ENCODE results near the gene ELK3. TPM values are rescaled to one million over a fixed set of nuclear protein-coding genes. Genes with fewer than 3 reads are reported as not detected.

Gene ELK3
- total and polyA plus RNA-seq, 2 of the 13 experiments (the other 11 are each of a cell fraction or from before 2014, with no cell fraction given) = 2.9 to 3.2 TPM

GRCh38 chr12:96236221-96236822 lies 42.1 kb downstream of the ELK3 start:
- FAIRE-seq (no peak), DNase-seq (ENCODE audit: low spot score) (no peak), ATAC-seq (no peak)
- BruUV-seq (replicated peaks) = no TSS peak
- WGBS (ENCODE audit: low lambda C conversion rate) = 72% methylated on average over 14 of the region's 18 CpGs
- H3K9ac ChIP-seq (ENCODE audit: insufficient read depth, low read depth, low read length) = no peak overlapping the region
- ChIA-PET CTCF (ENCODE audit: low intra/inter-chr PET ratio, low total read pairs) (no interaction called here), POLR2A (no interaction called here)
- H3K27me3 ChIP-seq (ENCODE audit: control insufficient read depth in 1 of 2, insufficient read depth in 2 of 2, low read length in 2 of 2) = no peaks in the 10 kb centered on the region
- H3K9me3 ChIP-seq (ENCODE audit: low read length) = no peaks in the 10 kb centered on the region
- H3K4me3 ChIP-seq (replicated peaks in 1 of 3; ENCODE audit: insufficient read depth in 1 of 3, low read depth in 2 of 3, low read length in 3 of 3) = no peak overlapping the region
- H3K4me1 ChIP-seq (ENCODE audit: insufficient read depth, low read length) = peaks cover 7% of the 10 kb centered on the region
- H3K4me2 ChIP-seq (ENCODE audit: low read depth, low read length) = no peak overlapping the region
- H3K36me3 ChIP-seq (replicated peaks in 1 of 2; ENCODE audit: control insufficient read depth in 1 of 2, insufficient read depth in 2 of 2, low read length in 2 of 2) = no peaks in the 10 kb centered on the region
- H4K20me1 ChIP-seq (ENCODE audit: insufficient read depth, low read length) = no peaks in the 10 kb centered on the region
- no peak overlapping the region for H2AFZ ChIP-seq (ENCODE audit: low read length)
- no peaks in the 10 kb centered on the region for H3K79me2 ChIP-seq (ENCODE audit: insufficient read depth, low read length)
- H3K27ac ChIP-seq (ENCODE audit: extremely low read length, insufficient read depth, low read length) = no peak overlapping the region
- TF ChIP-seq ZNF747 (CRISPR knock-in tag; IDR thresholded peaks at IDR 0.05; ENCODE audit: borderline replicate concordance) (no peak), ZNF12 (CRISPR knock-in tag; IDR thresholded peaks at IDR 0.05) (peak; percentile 72), ZNF768 (CRISPR knock-in tag; IDR thresholded peaks at IDR 0.05) (peak; percentile 66)
- intact Hi-C loops (cut with micrococcal nuclease; ENCODE audit: unreplicated experiment) = no loop called here
- in situ Hi-C loops (cut with HindIII; ENCODE audit: extremely low pct_ligation_motif_present, low pct_unique_long_range_greater_than_20kb) = no loop called here

GRCh38 chr12:96237035-96237434 lies 42.9 kb downstream of the ELK3 start:
- ATAC-seq = no peak

More at GRCh38 chr12:96237035-96237434, 42.9 kb downstream of the ELK3 start:
- Histone ChIP-seq H3K4me2 (ENCODE audit: low read depth, low read length) (no peak overlapping the region), H3K4me1 (ENCODE audit: insufficient read depth, low read length) (peaks cover 7% of the 10 kb centered on the region), H3K27me3 (ENCODE audit: control insufficient read depth in 1 of 2, insufficient read depth in 2 of 2, low read length in 2 of 2) (no peaks in the 10 kb centered on the region), H3K27ac (ENCODE audit: extremely low read length, insufficient read depth, low read length) (no peak overlapping the region), H3K9ac (ENCODE audit: insufficient read depth, low read depth, low read length) (no peak overlapping the region), H3K9me3 (ENCODE audit: low read length) (no peaks in the 10 kb centered on the region), H3K4me3 (replicated peaks in 1 of 3; ENCODE audit: insufficient read depth in 1 of 3, low read depth in 2 of 3, low read length in 3 of 3) (no peak overlapping the region), H2AFZ (ENCODE audit: low read length) (no peak overlapping the region), H3K79me2 (ENCODE audit: insufficient read depth, low read length) (no peaks in the 10 kb centered on the region), H4K20me1 (ENCODE audit: insufficient read depth, low read length) (no peaks in the 10 kb centered on the region), H3K36me3 (replicated peaks in 1 of 2; ENCODE audit: control insufficient read depth in 1 of 2, insufficient read depth in 2 of 2, low read length in 2 of 2) (no peaks in the 10 kb centered on the region)
- no peak for FAIRE-seq
- in situ Hi-C loops (cut with HindIII; ENCODE audit: extremely low pct_ligation_motif_present, low pct_unique_long_range_greater_than_20kb) (no loop called here), intact Hi-C loops (cut with micrococcal nuclease; ENCODE audit: unreplicated experiment) (no loop called here)
- no TSS peak for BruUV-seq (replicated peaks)
- 97% methylated on average over 5 of the region's 7 CpGs for WGBS (ENCODE audit: low lambda C conversion rate)
- POLR2A ChIA-PET = no interaction called here
- DNase-seq (ENCODE audit: low spot score) = no peak
- TF ChIP-seq TSC22D2 (CRISPR knock-in tag; IDR thresholded peaks at IDR 0.05; ENCODE audit: borderline replicate concordance) (no peak), SRY (CRISPR knock-in tag; IDR thresholded peaks at IDR 0.05) (no peak), LCORL (IDR thresholded peaks at IDR 0.05) (no peak), LCORL (CRISPR knock-in tag; IDR thresholded peaks at IDR 0.05) (no peak)
- CTCF ChIA-PET (ENCODE audit: low intra/inter-chr PET ratio, low total read pairs) = no interaction called here

All from HepG2 (cell line).